K562 (cell line): ENCODE measurements around the gene EFNA2. TPM values are rescaled to one million over a fixed set of nuclear protein-coding genes. Genes with fewer than 3 reads are reported as not detected.

Experiments
- CBFB ChIP-seq: sonication (generic); formaldehyde crosslinking; IDR thresholded peaks from 2 replicates; pipeline ENCODE4 v1.4.0; 2020; ENCODE audit warnings: mild to moderate bottlenecking, missing genetic modification reagents
- CBX1 ChIP-seq: sonication (generic); IDR thresholded peaks from 2 replicates; pipeline ENCODE4 v1.6.1; 2016; ENCODE audit warnings: antibody characterized with exemption, low read depth, mild to moderate bottlenecking
- ETV1 ChIP-seq: fragments of 450-650 bp; conservative IDR thresholded peaks from 2 replicates; pipeline ENCODE4 v1.6.1; 2016; ENCODE audit warnings: missing genetic modification characterization, control low read depth, low read depth, missing compliant biosample characterization
- HCFC1 ChIP-seq: IDR thresholded peaks from 2 replicates; pipeline ENCODE4 v1.6.1; 2012; ENCODE audit warnings: low read depth, low read length, improper control_type of control experiment
- HMG20B ChIP-seq: fragments of 250-450 bp; sonication (Bioruptor Pico); IDR thresholded peaks from 2 replicates; pipeline ENCODE4 v1.5.0; 2021; ENCODE audit warnings: mild to moderate bottlenecking
- HOXB6 ChIP-seq: fragments of 250-450 bp; sonication (Bioruptor Pico); IDR thresholded peaks from 2 replicates; pipeline ENCODE4 v1.5.1; 2022; ENCODE audit warnings: mild to moderate bottlenecking, borderline replicate concordance
- MBD1 ChIP-seq: fragments of 250-450 bp; sonication (Bioruptor Pico); IDR thresholded peaks from 2 replicates; pipeline ENCODE4 v1.8.0; 2022; ENCODE audit warnings: inconsistent platforms
- MCM7 ChIP-seq, 2 experiments: fragments of 450-650 bp; IDR thresholded peaks; 2 replicates each; pipeline ENCODE4 v1.6.1; 2016 to 2018
- MTA1 ChIP-seq: fragments of 450-650 bp; IDR thresholded peaks from 2 replicates; pipeline ENCODE4 v1.6.1; 2017; ENCODE audit warnings: borderline replicate concordance
- PHF8 ChIP-seq: fragments of 200-600 bp; sonication (generic); IDR thresholded peaks from 2 replicates; pipeline ENCODE4 v1.6.1; 2012; ENCODE audit warnings: mixed run types, mild to moderate bottlenecking, inconsistent platforms, low read length, moderate library complexity, borderline replicate concordance
- TCF7 ChIP-seq: sonication (generic); IDR thresholded peaks from 2 replicates; pipeline ENCODE4 v1.6.1; 2016; ENCODE audit warnings: antibody characterized with exemption, borderline replicate concordance
- THRAP3 ChIP-seq: fragments of 450-650 bp; IDR thresholded peaks from 2 replicates; pipeline ENCODE4 v1.6.1; 2016; ENCODE audit warnings: mild to moderate bottlenecking, inconsistent platforms, borderline replicate concordance
- ZFPM2 ChIP-seq: fragments of 250-450 bp; sonication (Bioruptor Pico); IDR thresholded peaks from 2 replicates; pipeline ENCODE4 v1.5.1; 2022; ENCODE audit warnings: mild to moderate bottlenecking
- ZNF232 ChIP-seq: sonication (generic); formaldehyde crosslinking; IDR thresholded peaks from 2 replicates; pipeline ENCODE4 v1.8.0; 2022; ENCODE audit warnings: mild to moderate bottlenecking, missing genetic modification reagents
- polyA plus RNA-seq, 8 experiments: library from polyadenylated mRNA; depleted of rRNA in 4 of 8; stranded (reverse) in 5 of 8; unstranded in 3 of 8; fragments of >200 nt; fragmentation: Nextera tagmentation in 2 of 8; fragmentation: Illumina TruSeq in 1 of 8; extraction: Ambion mirVana in 2 of 8; extraction: Trizol in 1 of 8; gene quantifications; 2 replicates each; pipeline versions ENCODE4 v1.2.1 to v1.2.3, GENCODE V29; 2011 to 2014; ENCODE audit warnings: inconsistent platforms in 1 of 8, missing spikeins in 1 of 8
- total RNA-seq, 7 experiments: library from RNA; depleted of rRNA in 6 of 7; stranded (reverse); fragments of >200 nt in 6 of 7; fragmentation: Illumina TruSeq in 2 of 7; extraction: Trizol in 2 of 7; gene quantifications; 2 replicates each; pipeline versions ENCODE4 v1.2.1 to v1.2.3, GENCODE V29; 2011 to 2021; ENCODE audit warnings: low replicate concordance in 1 of 7
- TF ChIP-seq, protein P1 (sequence below): sonication (generic); formaldehyde crosslinking; IDR thresholded peaks from 2 replicates; pipeline ENCODE4 v1.8.0; 2022; ENCODE audit warnings: missing genetic modification reagents, mild to moderate bottlenecking, borderline replicate concordance
- TF ChIP-seq, protein P2 (sequence below): sonication (generic); formaldehyde crosslinking; IDR thresholded peaks from 2 replicates; pipeline ENCODE4 v1.8.0; 2022; ENCODE audit warnings: mild to moderate bottlenecking, missing genetic modification reagents
- TF ChIP-seq, protein P3 (sequence below): fragments of 450-650 bp; IDR thresholded peaks from 2 replicates; pipeline ENCODE4 v1.6.1; 2016; ENCODE audit warnings: low read depth, mild to moderate bottlenecking, moderate library complexity
- TF ChIP-seq, protein P4 (sequence below): fragments of 250-450 bp; sonication (Bioruptor Pico); IDR thresholded peaks from 2 replicates; pipeline ENCODE4 v1.4.0; 2020

The EFNA2 gene
- total and polyA plus RNA-seq, 9 of the 15 experiments (the other 6 are each of a cell fraction or from before 2014, with no cell fraction given), result 0.11 to 0.44 (median 0.15) TPM; not detected in 6

DNA sequence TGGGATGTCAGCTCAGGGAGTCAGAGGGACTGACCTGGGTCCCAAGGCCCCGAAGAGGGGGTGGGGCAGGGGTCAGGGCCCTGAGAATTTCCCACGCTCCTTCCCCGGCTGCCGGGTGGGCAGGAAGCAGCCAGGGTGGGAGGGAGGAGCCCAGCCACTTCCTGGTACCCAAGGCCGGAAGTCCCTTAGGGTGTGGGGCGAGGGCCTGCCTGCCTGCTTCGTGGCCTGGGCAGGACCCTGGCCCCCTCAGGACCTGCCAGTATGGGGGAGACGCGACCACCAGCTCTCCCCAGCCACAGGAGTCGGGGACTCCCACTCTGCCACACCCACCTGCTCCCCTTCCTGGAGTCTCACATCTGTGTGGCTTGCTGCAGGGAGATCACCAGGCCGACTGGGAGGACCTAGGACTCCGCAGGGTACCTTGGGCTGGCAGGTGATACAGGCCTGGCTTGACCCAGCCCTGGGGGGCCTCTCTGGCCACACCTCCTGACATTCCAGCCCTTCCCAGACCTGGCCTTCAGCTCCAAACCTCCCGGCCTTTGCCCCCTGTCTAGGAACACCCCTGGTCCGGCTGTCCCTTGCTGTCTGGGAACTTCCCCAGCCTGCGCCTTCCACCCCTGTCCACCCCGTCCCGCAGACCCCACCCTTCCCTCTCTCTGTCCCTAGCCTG is 26.3 kb upstream of the EFNA2 start (continued):
- TF ChIP-seq HMG20B (CRISPR knock-in tag) (no peak), ETV1 (tag) (peak; percentile 89), ZNF232 (CRISPR knock-in tag) (no peak), HCFC1 (no peak), CBX1 (0 out of 2 replicates have a peak, but pooled peaks have one; percentile 44), MBD1 (CRISPR knock-in tag) (no peak), ZFPM2 (CRISPR knock-in tag) (0 out of 2 replicates have a peak, but pooled peaks have one; percentile 67), MCM7 (IDR thresholded peaks at IDR 0.05) (no peak), HOXB6 (no peak), TCF7 (no peak), THRAP3 (no peak), PHF8 (no peak; the same call in 1 of the 2 replicates), MTA1 (no peak), CBFB (no peak)
- TF ChIP-seq, protein P1, sequence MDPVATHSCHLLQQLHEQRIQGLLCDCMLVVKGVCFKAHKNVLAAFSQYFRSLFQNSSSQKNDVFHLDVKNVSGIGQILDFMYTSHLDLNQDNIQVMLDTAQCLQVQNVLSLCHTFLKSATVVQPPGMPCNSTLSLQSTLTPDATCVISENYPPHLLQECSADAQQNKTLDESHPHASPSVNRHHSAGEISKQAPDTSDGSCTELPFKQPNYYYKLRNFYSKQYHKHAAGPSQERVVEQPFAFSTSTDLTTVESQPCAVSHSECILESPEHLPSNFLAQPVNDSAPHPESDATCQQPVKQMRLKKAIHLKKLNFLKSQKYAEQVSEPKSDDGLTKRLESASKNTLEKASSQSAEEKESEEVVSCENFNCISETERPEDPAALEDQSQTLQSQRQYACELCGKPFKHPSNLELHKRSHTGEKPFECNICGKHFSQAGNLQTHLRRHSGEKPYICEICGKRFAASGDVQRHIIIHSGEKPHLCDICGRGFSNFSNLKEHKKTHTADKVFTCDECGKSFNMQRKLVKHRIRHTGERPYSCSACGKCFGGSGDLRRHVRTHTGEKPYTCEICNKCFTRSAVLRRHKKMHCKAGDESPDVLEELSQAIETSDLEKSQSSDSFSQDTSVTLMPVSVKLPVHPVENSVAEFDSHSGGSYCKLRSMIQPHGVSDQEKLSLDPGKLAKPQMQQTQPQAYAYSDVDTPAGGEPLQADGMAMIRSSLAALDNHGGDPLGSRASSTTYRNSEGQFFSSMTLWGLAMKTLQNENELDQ, result no peak
- TF ChIP-seq, protein P2, sequence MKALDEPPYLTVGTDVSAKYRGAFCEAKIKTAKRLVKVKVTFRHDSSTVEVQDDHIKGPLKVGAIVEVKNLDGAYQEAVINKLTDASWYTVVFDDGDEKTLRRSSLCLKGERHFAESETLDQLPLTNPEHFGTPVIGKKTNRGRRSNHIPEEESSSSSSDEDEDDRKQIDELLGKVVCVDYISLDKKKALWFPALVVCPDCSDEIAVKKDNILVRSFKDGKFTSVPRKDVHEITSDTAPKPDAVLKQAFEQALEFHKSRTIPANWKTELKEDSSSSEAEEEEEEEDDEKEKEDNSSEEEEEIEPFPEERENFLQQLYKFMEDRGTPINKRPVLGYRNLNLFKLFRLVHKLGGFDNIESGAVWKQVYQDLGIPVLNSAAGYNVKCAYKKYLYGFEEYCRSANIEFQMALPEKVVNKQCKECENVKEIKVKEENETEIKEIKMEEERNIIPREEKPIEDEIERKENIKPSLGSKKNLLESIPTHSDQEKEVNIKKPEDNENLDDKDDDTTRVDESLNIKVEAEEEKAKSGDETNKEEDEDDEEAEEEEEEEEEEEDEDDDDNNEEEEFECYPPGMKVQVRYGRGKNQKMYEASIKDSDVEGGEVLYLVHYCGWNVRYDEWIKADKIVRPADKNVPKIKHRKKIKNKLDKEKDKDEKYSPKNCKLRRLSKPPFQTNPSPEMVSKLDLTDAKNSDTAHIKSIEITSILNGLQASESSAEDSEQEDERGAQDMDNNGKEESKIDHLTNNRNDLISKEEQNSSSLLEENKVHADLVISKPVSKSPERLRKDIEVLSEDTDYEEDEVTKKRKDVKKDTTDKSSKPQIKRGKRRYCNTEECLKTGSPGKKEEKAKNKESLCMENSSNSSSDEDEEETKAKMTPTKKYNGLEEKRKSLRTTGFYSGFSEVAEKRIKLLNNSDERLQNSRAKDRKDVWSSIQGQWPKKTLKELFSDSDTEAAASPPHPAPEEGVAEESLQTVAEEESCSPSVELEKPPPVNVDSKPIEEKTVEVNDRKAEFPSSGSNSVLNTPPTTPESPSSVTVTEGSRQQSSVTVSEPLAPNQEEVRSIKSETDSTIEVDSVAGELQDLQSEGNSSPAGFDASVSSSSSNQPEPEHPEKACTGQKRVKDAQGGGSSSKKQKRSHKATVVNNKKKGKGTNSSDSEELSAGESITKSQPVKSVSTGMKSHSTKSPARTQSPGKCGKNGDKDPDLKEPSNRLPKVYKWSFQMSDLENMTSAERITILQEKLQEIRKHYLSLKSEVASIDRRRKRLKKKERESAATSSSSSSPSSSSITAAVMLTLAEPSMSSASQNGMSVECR, result no peak
- TF ChIP-seq, protein P3, sequence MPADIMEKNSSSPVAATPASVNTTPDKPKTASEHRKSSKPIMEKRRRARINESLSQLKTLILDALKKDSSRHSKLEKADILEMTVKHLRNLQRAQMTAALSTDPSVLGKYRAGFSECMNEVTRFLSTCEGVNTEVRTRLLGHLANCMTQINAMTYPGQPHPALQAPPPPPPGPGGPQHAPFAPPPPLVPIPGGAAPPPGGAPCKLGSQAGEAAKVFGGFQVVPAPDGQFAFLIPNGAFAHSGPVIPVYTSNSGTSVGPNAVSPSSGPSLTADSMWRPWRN, result no peak
- TF ChIP-seq, protein P4, sequence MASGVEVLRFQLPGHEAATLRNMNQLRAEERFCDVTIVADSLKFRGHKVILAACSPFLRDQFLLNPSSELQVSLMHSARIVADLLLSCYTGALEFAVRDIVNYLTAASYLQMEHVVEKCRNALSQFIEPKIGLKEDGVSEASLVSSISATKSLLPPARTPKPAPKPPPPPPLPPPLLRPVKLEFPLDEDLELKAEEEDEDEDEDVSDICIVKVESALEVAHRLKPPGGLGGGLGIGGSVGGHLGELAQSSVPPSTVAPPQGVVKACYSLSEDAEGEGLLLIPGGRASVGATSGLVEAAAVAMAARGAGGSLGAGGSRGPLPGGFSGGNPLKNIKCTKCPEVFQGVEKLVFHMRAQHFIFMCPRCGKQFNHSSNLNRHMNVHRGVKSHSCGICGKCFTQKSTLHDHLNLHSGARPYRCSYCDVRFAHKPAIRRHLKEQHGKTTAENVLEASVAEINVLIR, result no peak
